ENCODE data around the gene APC.
"Not testable (repeated sequence)": the region's sequence is repeated elsewhere in the genome, so short reads cannot be mapped to it uniquely, and the experiment has no call there.

Gene APC

DNA sequence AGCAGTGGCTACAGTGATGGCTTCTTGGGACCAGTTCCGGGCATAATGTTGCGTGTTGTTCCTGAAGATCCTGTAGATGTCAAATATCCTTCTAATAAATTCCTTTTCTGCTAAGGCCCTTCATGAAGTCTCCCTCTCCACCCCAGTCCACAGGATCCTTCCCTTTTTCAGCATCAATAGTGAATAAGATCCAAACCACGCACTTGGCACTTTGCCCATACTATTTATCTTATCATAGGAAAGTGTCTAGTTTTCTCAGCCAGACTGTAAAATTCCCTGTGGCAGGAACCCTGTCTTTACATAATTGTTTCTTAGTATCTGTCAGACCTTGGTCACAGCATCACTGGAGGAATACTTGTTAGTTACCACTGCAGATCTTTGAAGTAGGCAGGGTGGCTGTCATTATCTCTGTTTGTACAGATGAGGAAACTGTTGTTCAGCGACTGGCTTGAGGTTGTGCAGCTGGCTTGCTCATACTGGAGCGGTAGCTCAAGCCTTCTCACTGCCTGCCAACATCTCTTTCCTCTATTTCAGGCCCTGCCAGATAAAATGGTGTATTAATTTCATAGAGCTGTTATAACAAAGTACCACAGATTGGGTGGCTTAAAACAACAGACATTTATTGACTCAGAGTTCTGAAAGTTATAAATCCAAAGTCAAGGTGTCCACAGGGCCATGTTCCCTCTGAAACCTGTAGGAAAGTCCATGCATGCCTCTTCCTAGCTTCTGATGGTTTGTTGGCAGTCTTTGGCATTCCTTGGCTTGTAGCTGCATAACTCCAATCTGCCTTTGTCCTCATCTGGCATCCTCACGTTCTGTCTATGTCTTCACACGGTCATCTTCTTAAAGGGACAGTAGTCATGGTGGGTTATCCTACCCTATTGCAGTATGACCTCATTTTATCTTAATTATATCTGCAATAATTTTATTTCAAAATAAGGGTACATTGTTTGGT is 33.5 kb upstream of the APC start:
- DNase-seq (ENCODE audit: insufficient read length) (no peak), FAIRE-seq (no peak)
- TF ChIP-seq POLR2AphosphoS5 (IDR thresholded peaks at IDR 0.05; ENCODE audit: low read depth, low read length), result no peak
- TF ChIP-seq POLR2A (IDR thresholded peaks at IDR 0.05; ENCODE audit: low read depth, low read length), result no peak
- TF ChIP-seq TAF1 (IDR thresholded peaks at IDR 0.05; ENCODE audit: borderline replicate concordance, low read depth, low read length), result no peak

- peak; percentile 21 for FAIRE-seq
- TF ChIP-seq POLR2AphosphoS5 (IDR thresholded peaks at IDR 0.05; ENCODE audit: low read depth, low read length) (no peak), POLR2A (IDR thresholded peaks at IDR 0.05; ENCODE audit: low read depth, low read length) (no peak), TAF1 (IDR thresholded peaks at IDR 0.05; ENCODE audit: borderline replicate concordance, low read depth, low read length) (no peak)
- DNase-seq (ENCODE audit: insufficient read length), result no peak
Measured at GRCh38 chr5:112706446-112707016, 31.2 kb upstream of the APC start.

GRCh38 chr5:112707187-112708102 is 30.2 kb upstream of the APC start:
- peak; percentile 89 for DNase-seq (ENCODE audit: insufficient read length)
- peak; percentile 99 for FAIRE-seq
- TF ChIP-seq TAF1 (IDR thresholded peaks at IDR 0.05; ENCODE audit: borderline replicate concordance, low read depth, low read length) (0 out of 2 replicates have a peak, but pooled peaks have one; percentile 34), POLR2A (IDR thresholded peaks at IDR 0.05; ENCODE audit: low read depth, low read length) (peak; percentile 96), POLR2AphosphoS5 (IDR thresholded peaks at IDR 0.05; ENCODE audit: low read depth, low read length) (peak; percentile 81)

- DNase-seq (ENCODE audit: insufficient read length) (no peak), FAIRE-seq (no peak)
- TF ChIP-seq POLR2A (IDR thresholded peaks at IDR 0.05; ENCODE audit: low read depth, low read length) (no peak), TAF1 (IDR thresholded peaks at IDR 0.05; ENCODE audit: borderline replicate concordance, low read depth, low read length) (no peak)
Measured at GRCh38 chr5:112708103-112708622, 29.5 kb upstream of the APC start.

- FAIRE-seq (no peak), DNase-seq (ENCODE audit: insufficient read length) (no peak)
- TF ChIP-seq POLR2AphosphoS5 (IDR thresholded peaks at IDR 0.05; ENCODE audit: low read depth, low read length) (no peak), TAF1 (IDR thresholded peaks at IDR 0.05; ENCODE audit: borderline replicate concordance, low read depth, low read length) (no peak), POLR2A (IDR thresholded peaks at IDR 0.05; ENCODE audit: low read depth, low read length) (no peak)
Measured at GRCh38 chr5:112709416-112709815, 28.3 kb upstream of the APC start.

GRCh38 chr5:112710896-112711295 is 26.8 kb upstream of the APC start:
- TF ChIP-seq POLR2AphosphoS5 (IDR thresholded peaks at IDR 0.05; ENCODE audit: low read depth, low read length) (no peak), TAF1 (IDR thresholded peaks at IDR 0.05; ENCODE audit: borderline replicate concordance, low read depth, low read length) (no peak), POLR2A (IDR thresholded peaks at IDR 0.05; ENCODE audit: low read depth, low read length) (no peak)
- DNase-seq (ENCODE audit: insufficient read length) (no peak), FAIRE-seq (no peak)

GRCh38 chr5:112711436-112711835 is 26.2 kb upstream of the APC start:
- FAIRE-seq, result no peak
- no peak for TF ChIP-seq POLR2AphosphoS5 (IDR thresholded peaks at IDR 0.05; ENCODE audit: low read depth, low read length)
- TF ChIP-seq POLR2A (IDR thresholded peaks at IDR 0.05; ENCODE audit: low read depth, low read length), result no peak
- no peak for TF ChIP-seq TAF1 (IDR thresholded peaks at IDR 0.05; ENCODE audit: borderline replicate concordance, low read depth, low read length)
- DNase-seq (ENCODE audit: insufficient read length), result no peak

- no peak for FAIRE-seq
- DNase-seq (ENCODE audit: insufficient read length), result no peak
- TF ChIP-seq POLR2AphosphoS5 (IDR thresholded peaks at IDR 0.05; ENCODE audit: low read depth, low read length) (no peak), TAF1 (IDR thresholded peaks at IDR 0.05; ENCODE audit: borderline replicate concordance, low read depth, low read length) (no peak), POLR2A (IDR thresholded peaks at IDR 0.05; ENCODE audit: low read depth, low read length) (no peak)
Measured at GRCh38 chr5:112713206-112713605, 24.5 kb upstream of the APC start.

DNA sequence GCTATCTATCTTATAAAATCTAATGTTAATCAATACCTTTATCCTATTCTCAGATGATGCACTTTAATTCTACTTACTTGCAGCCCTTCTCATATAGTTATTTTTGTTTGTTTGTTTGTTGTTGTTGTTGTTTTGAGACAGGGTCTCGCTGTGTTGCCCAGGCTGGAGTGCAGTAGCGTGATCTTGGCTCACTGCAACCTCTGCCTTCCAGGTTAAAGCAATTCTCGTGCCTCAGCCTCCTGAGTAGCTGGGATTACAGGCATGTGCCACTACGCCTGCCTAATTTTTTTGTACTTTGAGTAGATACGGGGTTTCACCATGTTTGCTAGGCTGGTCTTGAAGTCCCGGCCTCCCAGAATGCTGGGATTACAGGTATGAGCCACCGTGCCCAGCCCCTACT is 20.8 kb upstream of the APC start:
- not testable (repeated sequence) for DNase-seq (ENCODE audit: insufficient read length); FAIRE-seq

DNA sequence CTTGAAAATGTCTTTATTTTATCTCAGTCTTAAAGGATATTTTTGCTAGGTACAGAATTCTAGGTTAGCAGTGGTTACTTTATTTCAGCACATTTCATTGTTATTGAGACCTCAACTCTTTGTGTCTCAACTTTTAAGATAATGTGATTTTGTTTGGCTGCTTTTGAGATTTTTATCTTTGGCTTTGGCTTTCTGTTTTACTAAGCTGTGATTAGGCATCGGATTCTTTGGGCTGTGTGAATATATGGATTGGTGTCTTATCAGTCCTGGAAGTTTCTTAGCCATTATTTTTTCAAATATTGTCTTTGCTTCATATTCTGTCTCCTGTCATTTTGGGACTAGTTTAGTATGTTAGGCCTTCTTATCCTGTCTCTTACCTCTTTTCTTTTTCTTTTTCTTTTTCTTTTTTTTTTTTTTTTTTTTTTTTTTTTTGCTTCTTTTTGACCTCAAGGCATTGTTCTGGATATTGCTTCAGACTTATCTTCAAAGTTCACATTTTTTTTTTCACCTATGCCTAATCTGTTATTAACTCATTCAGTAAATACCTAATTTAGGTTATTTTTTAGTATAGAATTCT is 20.1 kb upstream of the APC start:
- DNase-seq (ENCODE audit: insufficient read length) (no peak), FAIRE-seq (no peak)
- TF ChIP-seq POLR2A (IDR thresholded peaks at IDR 0.05; ENCODE audit: low read depth, low read length) (no peak), TAF1 (IDR thresholded peaks at IDR 0.05; ENCODE audit: borderline replicate concordance, low read depth, low read length) (no peak), POLR2AphosphoS5 (IDR thresholded peaks at IDR 0.05; ENCODE audit: low read depth, low read length) (no peak)

DNA sequence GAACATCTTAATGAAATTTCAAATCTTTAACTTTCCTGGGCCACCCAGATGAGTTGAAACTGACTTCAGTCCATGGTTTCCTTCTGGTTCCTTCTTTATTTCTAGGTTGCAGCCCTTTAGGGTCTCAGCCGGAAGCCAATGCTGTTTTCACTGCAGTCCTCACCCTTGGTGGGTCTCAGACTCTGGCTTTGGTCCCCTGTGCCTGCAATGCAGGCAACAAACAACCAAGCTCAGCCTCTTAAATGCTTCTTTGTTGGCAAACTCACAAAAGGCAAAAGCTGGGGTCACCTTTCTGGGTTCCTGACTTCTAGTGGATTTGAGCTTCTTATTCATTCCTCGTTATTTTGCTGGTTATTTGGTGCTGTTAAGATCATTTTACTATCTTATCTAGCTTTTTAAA is 19.3 kb upstream of the APC start:
- no peak for FAIRE-seq
- no peak for TF ChIP-seq TAF1 (IDR thresholded peaks at IDR 0.05; ENCODE audit: borderline replicate concordance, low read depth, low read length)
- TF ChIP-seq POLR2A (IDR thresholded peaks at IDR 0.05; ENCODE audit: low read depth, low read length), result no peak
- TF ChIP-seq POLR2AphosphoS5 (IDR thresholded peaks at IDR 0.05; ENCODE audit: low read depth, low read length), result no peak
- no peak for DNase-seq (ENCODE audit: insufficient read length)
